Mesothelial cell of epicardium (in vitro differentiated cells): Measurements from ENCODE around the gene BNC2. TPM values are rescaled to one million over a fixed set of nuclear protein-coding genes. Genes with fewer than 3 reads are reported as not detected.
A peak's percentile ranks its signal among the peaks of the same experiment; 100 is the strongest.

Source experiments
- DNase-seq, 2 experiments: peaks; one replicate each; pipeline ENCODE4 v3.0.0; 2021; ENCODE audit warnings: low spot score in 2 of 2; ENCODE audit not compliant: unreplicated experiment in 2 of 2
- H3K27ac Mint-ChIP-seq: 2 replicates; pipeline ENCODE4 v1.8.0; 2021; ENCODE audit warnings: mixed read lengths
- H3K27me3 Mint-ChIP-seq: 2 replicates; pipeline ENCODE4 v1.8.0; 2021; ENCODE audit warnings: low read depth, mixed read lengths
- H3K36me3 Mint-ChIP-seq: 2 replicates; pipeline ENCODE4 v1.8.0; 2021; ENCODE audit warnings: mixed read lengths
- H3K4me1 Mint-ChIP-seq: 2 replicates; pipeline ENCODE4 v1.8.0; 2021; ENCODE audit warnings: mixed read lengths
- H3K4me3 Mint-ChIP-seq: 2 replicates; pipeline ENCODE4 v1.8.0; 2021; ENCODE audit warnings: mild to moderate bottlenecking, moderate library complexity, mixed read lengths
- H3K9me3 Mint-ChIP-seq: 2 replicates; pipeline ENCODE4 v1.8.0; 2021; ENCODE audit warnings: mixed read lengths
- CTCF ChIP-seq: fragments of 200-600 bp; sonication (generic); IDR thresholded peaks from one replicate; pipeline ENCODE4 v1.5.0; 2021; ENCODE audit warnings: antibody characterized with exemption; ENCODE audit not compliant: unreplicated experiment
- total RNA-seq: library from RNA; stranded (reverse); gene quantifications from 3 replicates; pipeline ENCODE4 v1.2.1, GENCODE V29; 2021

BNC2 gene
- total RNA-seq, 1 donor from 2014 or later, result 45.1 TPM

GRCh38 chr9:16431666-16432392 lies 438.6 kb downstream of the BNC2 start:
- no peak for TF ChIP-seq CTCF
- H3K27ac Mint-ChIP-seq, result no peak overlapping the region
- DNase-seq, result no peak
- no peaks in the 10 kb centered on the region for H3K27me3 Mint-ChIP-seq
- peaks cover 9% of the 10 kb centered on the region for H3K9me3 Mint-ChIP-seq
- peaks cover 13% of the 10 kb centered on the region for H3K36me3 Mint-ChIP-seq
- peaks cover 15% of the 10 kb centered on the region for H3K4me1 Mint-ChIP-seq
- no peak overlapping the region for H3K4me3 Mint-ChIP-seq

GRCh38 chr9:16429671-16430070 lies 440.8 kb downstream of the BNC2 start:
- Mint-ChIP-seq H3K27ac (no peak overlapping the region), H3K9me3 (no peaks in the 10 kb centered on the region), H3K27me3 (no peaks in the 10 kb centered on the region), H3K4me1 (peaks cover 33% of the 10 kb centered on the region), H3K4me3 (no peak overlapping the region), H3K36me3 (peaks cover 1% of the 10 kb centered on the region)
- TF ChIP-seq CTCF, result no peak
- DNase-seq, result no peak

GRCh38 chr9:16427873-16428427 lies 442.5 kb downstream of the BNC2 start:
- peaks cover 33% of the 10 kb centered on the region for H3K4me1 Mint-ChIP-seq
- DNase-seq, result no peak
- no peak overlapping the region for H3K27ac Mint-ChIP-seq
- H3K4me3 Mint-ChIP-seq, result no peak overlapping the region
- peaks cover 1% of the 10 kb centered on the region for H3K36me3 Mint-ChIP-seq
- no peak for TF ChIP-seq CTCF
- H3K27me3 Mint-ChIP-seq, result no peaks in the 10 kb centered on the region
- H3K9me3 Mint-ChIP-seq, result no peaks in the 10 kb centered on the region

- peaks cover 1% of the 10 kb centered on the region for H3K36me3 Mint-ChIP-seq
- peaks cover 29% of the 10 kb centered on the region for H3K4me1 Mint-ChIP-seq
- H3K27ac Mint-ChIP-seq, result peak overlapping the region; percentile 48
- no peak overlapping the region for H3K4me3 Mint-ChIP-seq
- no peak for DNase-seq
- TF ChIP-seq CTCF, result no peak
- H3K27me3 Mint-ChIP-seq, result no peaks in the 10 kb centered on the region
- H3K9me3 Mint-ChIP-seq, result no peaks in the 10 kb centered on the region
Measured at GRCh38 chr9:16426716-16427115, 443.8 kb downstream of the BNC2 start.

GRCh38 chr9:16425562-16426231 lies 444.8 kb downstream of the BNC2 start:
- H3K4me1 Mint-ChIP-seq, result peaks cover 34% of the 10 kb centered on the region

More at GRCh38 chr9:16425562-16426231, 444.8 kb downstream of the BNC2 start:
- Mint-ChIP-seq H3K9me3 (no peaks in the 10 kb centered on the region), H3K27ac (no peak overlapping the region), H3K27me3 (no peaks in the 10 kb centered on the region), H3K4me3 (peak overlapping the region; percentile 14), H3K36me3 (no peaks in the 10 kb centered on the region)
- no peak for DNase-seq
- no peak for TF ChIP-seq CTCF
